ENCODE data around the gene EPS8.

EPS8 gene

GRCh38 chr12:15777355-15778012, 11.7 kb downstream of the EPS8 start:
- H3K36me3 ChIP-seq, result peaks cover 0 to under 1% (median 0%) of the 10 kb centered on the region in 3 donors
- intact Hi-C loops (cut with DNase I; ENCODE audit: low total_unique reads), result no loop called here
- no peak for DNase-seq
- no peaks in the 10 kb centered on the region for H3K9me3 ChIP-seq
- no peak overlapping the region for H3K4me3 ChIP-seq
- peaks cover 0 to 97% (median 20%) of the 10 kb centered on the region in 4 donors for H3K4me1 ChIP-seq
- no peak for TF ChIP-seq CTCF (IDR thresholded peaks at IDR 0.05)
- no peak overlapping the region for H3K27ac ChIP-seq
- H3K27me3 ChIP-seq, result no peaks in the 10 kb centered on the region

- Histone ChIP-seq H3K27ac (no peak overlapping the region), H3K36me3 (no peaks in the 10 kb centered on the region), H3K27me3 (no peaks in the 10 kb centered on the region), H3K4me3 (no peak overlapping the region), H3K4me1 (peaks cover 0 to 97% (median 21%) of the 10 kb centered on the region in 4 donors), H3K9me3 (no peaks in the 10 kb centered on the region)
- no peak for DNase-seq
- intact Hi-C loops (cut with DNase I; ENCODE audit: low total_unique reads), result no loop called here
- TF ChIP-seq CTCF (IDR thresholded peaks at IDR 0.05), result no peak
These were observed 12.7 kb downstream of the EPS8 start for GRCh38 chr12:15776532-15776931.

GRCh38 chr12:15774819-15775218, 14.4 kb downstream of the EPS8 start:
- no peaks in the 10 kb centered on the region for H3K36me3 ChIP-seq
- no peak for TF ChIP-seq CTCF (IDR thresholded peaks at IDR 0.05)
- H3K9me3 ChIP-seq, result no peaks in the 10 kb centered on the region
- H3K4me3 ChIP-seq, result no peak overlapping the region
- H3K27ac ChIP-seq, result no peak overlapping the region
- H3K4me1 ChIP-seq, result peaks cover 0 to 97% (median 20%) of the 10 kb centered on the region in 4 donors
- no peak for DNase-seq
- intact Hi-C loops (cut with DNase I; ENCODE audit: low total_unique reads), result no loop called here
- no peaks in the 10 kb centered on the region for H3K27me3 ChIP-seq

GRCh38 chr12:15772405-15773018, 16.7 kb downstream of the EPS8 start:
- peak overlapping the region in 1 of 2 donors; percentile 61 for H3K27ac ChIP-seq
- H3K9me3 ChIP-seq, result no peaks in the 10 kb centered on the region
- H3K4me3 ChIP-seq, result no peak overlapping the region
- peaks cover 0 to 97% (median 22%) of the 10 kb centered on the region in 4 donors for H3K4me1 ChIP-seq
- TF ChIP-seq CTCF (IDR thresholded peaks at IDR 0.05), result peak; percentile 13 to 22
- H3K27me3 ChIP-seq, result no peaks in the 10 kb centered on the region
- no peak for DNase-seq
- no peaks in the 10 kb centered on the region for H3K36me3 ChIP-seq
- intact Hi-C loops (cut with DNase I; ENCODE audit: low total_unique reads), result no loop called here

GRCh38 chr12:15770581-15770980, 18.6 kb downstream of the EPS8 start:
- peaks cover 0 to 93% (median 30%) of the 10 kb centered on the region in 4 donors for H3K4me1 ChIP-seq
- no peak overlapping the region for H3K4me3 ChIP-seq
- DNase-seq, result no peak
- peak overlapping the region; percentile 5 to 61 for H3K27ac ChIP-seq
- H3K9me3 ChIP-seq, result no peaks in the 10 kb centered on the region
- intact Hi-C loops (cut with DNase I; ENCODE audit: low total_unique reads), result no loop called here
- no peaks in the 10 kb centered on the region for H3K36me3 ChIP-seq
- no peaks in the 10 kb centered on the region for H3K27me3 ChIP-seq
- no peak for TF ChIP-seq CTCF (IDR thresholded peaks at IDR 0.05)
